Measurements from ENCODE around the gene UBAP2L.
"Not testable (repeated sequence)": the region's sequence is repeated elsewhere in the genome, so short reads cannot be mapped to it uniquely, and the experiment has no call there.

The UBAP2L gene

DNA sequence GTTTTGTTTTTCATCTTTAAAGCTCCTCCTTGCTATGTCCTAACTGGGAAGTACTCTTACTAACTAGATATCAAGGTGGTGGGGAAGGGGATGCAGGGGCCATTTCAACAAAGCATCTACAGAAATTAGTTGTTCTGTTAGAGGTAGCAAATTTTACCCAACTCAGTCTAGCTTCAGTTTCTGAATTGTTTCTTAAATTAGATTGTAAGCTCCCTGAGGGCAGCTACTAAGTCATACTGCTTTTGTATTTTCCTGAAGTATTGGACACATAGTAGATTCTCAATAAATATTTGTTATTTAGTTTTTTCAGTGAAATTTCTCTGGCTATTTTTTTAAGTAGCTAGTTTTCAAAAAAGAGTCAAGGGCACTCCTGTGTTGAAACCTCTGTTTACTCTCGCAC lies 1.8 kb downstream of the UBAP2L start:
- H3K36me3 ChIP-seq (ENCODE audit: control insufficient read depth, insufficient read depth, low read length): peaks cover 5% of the 10 kb centered on the region; the same call in 1 of the 2 replicates
- no peak overlapping the region for H3K4me3 ChIP-seq (ENCODE audit: low read length)
- no peak for DNase-seq (ENCODE audit: low read depth, low spot score)
- no peak overlapping the region for H3K27ac ChIP-seq (ENCODE audit: low read length)
- no peaks in the 10 kb centered on the region for H3K9me3 ChIP-seq (ENCODE audit: control insufficient read depth, insufficient read depth, low read length)
- H3K27me3 ChIP-seq (ENCODE audit: control insufficient read depth, insufficient read depth, low read length): no peaks in the 10 kb centered on the region
- WGBS (ENCODE audit: insufficient coverage, insufficient read length): no CpG with 5 or more reads among the region's 1 CpG
- no peaks in the 10 kb centered on the region for H3K4me1 ChIP-seq (ENCODE audit: control insufficient read depth, insufficient read depth, low read length)

DNA sequence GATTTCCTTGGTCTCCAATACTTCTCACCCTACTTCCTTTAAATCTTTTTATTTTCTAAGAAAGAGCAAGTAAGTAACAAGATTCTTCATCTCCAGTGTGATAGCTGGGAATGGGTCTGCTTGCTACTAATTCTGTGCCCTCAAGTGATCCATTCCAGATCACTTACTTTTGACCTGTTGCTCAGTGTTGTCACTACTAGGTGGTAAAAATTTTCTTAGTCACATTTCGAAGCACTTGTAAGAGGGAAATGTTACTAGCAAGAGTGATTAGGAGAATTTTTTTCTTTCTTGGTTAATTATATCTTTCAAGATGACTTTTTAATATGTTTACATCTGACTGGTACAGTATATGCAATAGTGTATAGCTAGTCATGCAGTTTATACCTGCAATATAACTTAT lies 2.2 kb downstream of the UBAP2L start:
- WGBS (ENCODE audit: insufficient coverage, insufficient read length): no CpG with 5 or more reads among the region's 1 CpG
- H3K4me3 ChIP-seq (ENCODE audit: low read length): no peak overlapping the region
- H3K27ac ChIP-seq (ENCODE audit: low read length): no peak overlapping the region
- H3K9me3 ChIP-seq (ENCODE audit: control insufficient read depth, insufficient read depth, low read length): no peaks in the 10 kb centered on the region
- no peaks in the 10 kb centered on the region for H3K4me1 ChIP-seq (ENCODE audit: control insufficient read depth, insufficient read depth, low read length)
- no peaks in the 10 kb centered on the region for H3K27me3 ChIP-seq (ENCODE audit: control insufficient read depth, insufficient read depth, low read length)
- peaks cover 4% of the 10 kb centered on the region; the same call in 1 of the 2 replicates for H3K36me3 ChIP-seq (ENCODE audit: control insufficient read depth, insufficient read depth, low read length)
- no peak for DNase-seq (ENCODE audit: low read depth, low spot score)

DNA sequence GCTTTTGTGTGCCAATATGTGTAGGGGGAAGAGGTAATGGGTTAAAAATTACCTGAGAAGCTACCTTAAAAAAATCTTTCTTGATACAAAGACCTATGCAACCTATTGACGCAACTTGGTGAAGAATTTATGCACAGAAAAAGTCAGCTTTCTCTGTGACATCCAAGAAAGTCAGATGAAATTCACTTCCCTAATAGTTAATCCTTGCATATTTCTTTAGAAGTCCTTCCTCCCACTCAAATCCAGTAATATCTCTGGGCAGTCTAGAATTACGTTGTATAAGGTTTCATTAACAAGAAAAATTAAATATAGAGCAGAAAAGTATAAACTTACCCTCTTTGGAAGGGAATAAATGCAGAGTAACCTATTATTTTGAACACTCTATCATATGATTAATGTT lies 2.9 kb downstream of the UBAP2L start:
- H3K36me3 ChIP-seq (ENCODE audit: control insufficient read depth, insufficient read depth, low read length): peaks cover under 1% of the 10 kb centered on the region; the same call in 1 of the 2 replicates
- no CpG with 5 or more reads among the region's 2 CpGs for WGBS (ENCODE audit: insufficient coverage, insufficient read length)
- DNase-seq (ENCODE audit: low read depth, low spot score): no peak
- no peak overlapping the region for H3K4me3 ChIP-seq (ENCODE audit: low read length)
- no peaks in the 10 kb centered on the region for H3K4me1 ChIP-seq (ENCODE audit: control insufficient read depth, insufficient read depth, low read length)
- no peak overlapping the region for H3K27ac ChIP-seq (ENCODE audit: low read length)
- no peaks in the 10 kb centered on the region for H3K27me3 ChIP-seq (ENCODE audit: control insufficient read depth, insufficient read depth, low read length)
- no peaks in the 10 kb centered on the region for H3K9me3 ChIP-seq (ENCODE audit: control insufficient read depth, insufficient read depth, low read length)

DNA sequence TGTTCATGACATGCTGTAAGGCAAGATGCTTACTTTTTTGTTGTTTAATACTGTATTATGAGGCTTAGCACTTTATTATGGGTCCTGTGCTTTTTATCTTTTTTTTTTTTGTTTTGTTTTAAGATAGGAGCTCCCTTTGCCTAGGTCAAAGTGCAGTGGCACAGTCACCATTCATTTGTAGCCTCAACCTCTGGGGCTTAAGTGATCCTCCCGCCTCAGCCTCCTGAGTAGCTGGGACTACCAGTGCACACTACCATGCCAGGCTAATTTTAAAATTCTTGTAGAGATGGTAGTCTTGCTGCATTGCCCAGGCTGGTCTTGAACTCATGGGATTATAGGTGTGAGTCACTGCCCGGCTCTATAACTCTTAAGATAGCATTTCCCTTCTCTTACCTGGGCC lies 4.6 kb downstream of the UBAP2L start:
- H3K4me1 ChIP-seq (ENCODE audit: control insufficient read depth, insufficient read depth, low read length): no peaks in the 10 kb centered on the region
- no peaks in the 10 kb centered on the region for H3K27me3 ChIP-seq (ENCODE audit: control insufficient read depth, insufficient read depth, low read length)
- peaks cover 8% of the 10 kb centered on the region; the same call in 1 of the 2 replicates for H3K36me3 ChIP-seq (ENCODE audit: control insufficient read depth, insufficient read depth, low read length)
- H3K9me3 ChIP-seq (ENCODE audit: control insufficient read depth, insufficient read depth, low read length): no peaks in the 10 kb centered on the region
- no CpG with 5 or more reads among the region's 2 CpGs for WGBS (ENCODE audit: insufficient coverage, insufficient read length)
- no peak overlapping the region for H3K4me3 ChIP-seq (ENCODE audit: low read length)
- H3K27ac ChIP-seq (ENCODE audit: low read length): no peak overlapping the region
- DNase-seq (ENCODE audit: low read depth, low spot score): no peak

DNA sequence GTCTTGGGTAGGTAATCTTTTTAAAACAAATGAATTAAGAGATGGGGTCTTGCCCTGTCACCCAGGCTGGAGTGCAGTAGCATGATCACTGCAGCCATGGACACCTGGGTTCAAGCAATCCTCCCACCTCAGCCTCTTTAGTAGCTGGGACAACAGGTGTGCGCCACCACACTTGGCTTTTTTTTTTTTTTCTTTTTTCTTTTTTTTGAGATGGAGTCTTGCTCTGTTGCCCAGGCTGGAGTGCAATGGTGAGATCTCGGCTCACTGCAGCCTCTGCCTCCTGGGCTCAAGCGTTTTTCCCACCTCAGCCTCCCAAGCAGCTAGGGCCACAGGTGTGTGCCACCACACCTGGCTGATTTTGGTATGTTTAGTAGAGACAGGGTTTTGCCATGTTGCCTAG lies 10.4 kb downstream of the UBAP2L start:
- H3K36me3 ChIP-seq (ENCODE audit: control insufficient read depth, insufficient read depth, low read length): peaks cover 20% of the 10 kb centered on the region
- H3K27ac ChIP-seq (ENCODE audit: low read length); DNase-seq (ENCODE audit: low read depth, low spot score); H3K4me3 ChIP-seq (ENCODE audit: low read length); H3K27me3 ChIP-seq (ENCODE audit: control insufficient read depth, insufficient read depth, low read length); H3K4me1 ChIP-seq (ENCODE audit: control insufficient read depth, insufficient read depth, low read length); H3K9me3 ChIP-seq (ENCODE audit: control insufficient read depth, insufficient read depth, low read length): not testable (repeated sequence)
- WGBS (ENCODE audit: insufficient coverage, insufficient read length): no CpG with 5 or more reads among the region's 3 CpGs

DNA sequence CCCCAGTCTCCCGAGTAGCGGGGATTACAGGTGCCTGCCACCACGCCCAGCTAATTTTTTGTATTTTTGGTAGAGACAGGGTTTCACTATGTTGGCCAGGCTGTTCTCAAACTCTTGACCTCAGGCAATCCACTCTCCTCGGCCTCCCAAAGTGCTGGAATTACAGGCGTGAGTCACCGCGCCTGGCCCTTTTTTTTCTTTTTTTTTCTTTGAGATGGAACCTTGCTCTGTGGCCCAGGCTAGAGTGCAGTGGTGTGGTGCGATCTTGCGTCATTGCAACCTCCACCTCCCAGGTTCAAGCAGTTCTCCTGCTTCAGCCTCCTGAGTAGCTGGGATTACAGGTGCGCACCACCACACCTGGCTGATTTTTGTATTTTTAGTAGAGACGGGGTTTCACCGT lies 12.4 kb downstream of the UBAP2L start:
- H3K4me1 ChIP-seq (ENCODE audit: control insufficient read depth, insufficient read depth, low read length); DNase-seq (ENCODE audit: low read depth, low spot score); H3K4me3 ChIP-seq (ENCODE audit: low read length); H3K9me3 ChIP-seq (ENCODE audit: control insufficient read depth, insufficient read depth, low read length); H3K27me3 ChIP-seq (ENCODE audit: control insufficient read depth, insufficient read depth, low read length); H3K27ac ChIP-seq (ENCODE audit: low read length): not testable (repeated sequence)
- H3K36me3 ChIP-seq (ENCODE audit: control insufficient read depth, insufficient read depth, low read length): peaks cover 28% of the 10 kb centered on the region
- no CpG with 5 or more reads among the region's 12 CpGs for WGBS (ENCODE audit: insufficient coverage, insufficient read length)

DNA sequence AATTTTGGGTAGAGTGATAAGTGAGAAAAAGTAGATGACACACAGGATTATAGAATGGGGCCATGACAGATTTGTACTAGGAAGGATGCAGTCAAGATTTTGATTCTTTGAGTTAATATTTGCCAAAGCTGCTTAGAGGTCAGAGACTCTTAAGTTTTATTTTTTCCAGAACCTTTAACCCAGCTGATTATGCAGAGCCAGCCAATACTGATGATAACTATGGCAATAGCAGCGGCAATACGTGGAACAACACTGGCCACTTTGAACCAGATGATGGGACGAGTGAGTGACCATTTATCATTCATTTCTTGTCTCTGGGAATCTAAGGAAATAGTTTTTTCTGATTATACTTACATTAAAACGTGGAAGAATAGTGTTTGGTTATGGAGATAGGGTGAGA lies 16.1 kb downstream of the UBAP2L start:
- WGBS (ENCODE audit: insufficient coverage, insufficient read length): 100% methylated on average over 1 of the region's 4 CpGs
- Histone ChIP-seq H3K27me3 (ENCODE audit: control insufficient read depth, insufficient read depth, low read length) (no peaks in the 10 kb centered on the region), H3K36me3 (ENCODE audit: control insufficient read depth, insufficient read depth, low read length) (peaks cover 22% of the 10 kb centered on the region), H3K4me3 (ENCODE audit: low read length) (no peak overlapping the region), H3K9me3 (ENCODE audit: control insufficient read depth, insufficient read depth, low read length) (no peaks in the 10 kb centered on the region), H3K27ac (ENCODE audit: low read length) (no peak overlapping the region), H3K4me1 (ENCODE audit: control insufficient read depth, insufficient read depth, low read length) (no peaks in the 10 kb centered on the region)
- no peak for DNase-seq (ENCODE audit: low read depth, low spot score)

DNA sequence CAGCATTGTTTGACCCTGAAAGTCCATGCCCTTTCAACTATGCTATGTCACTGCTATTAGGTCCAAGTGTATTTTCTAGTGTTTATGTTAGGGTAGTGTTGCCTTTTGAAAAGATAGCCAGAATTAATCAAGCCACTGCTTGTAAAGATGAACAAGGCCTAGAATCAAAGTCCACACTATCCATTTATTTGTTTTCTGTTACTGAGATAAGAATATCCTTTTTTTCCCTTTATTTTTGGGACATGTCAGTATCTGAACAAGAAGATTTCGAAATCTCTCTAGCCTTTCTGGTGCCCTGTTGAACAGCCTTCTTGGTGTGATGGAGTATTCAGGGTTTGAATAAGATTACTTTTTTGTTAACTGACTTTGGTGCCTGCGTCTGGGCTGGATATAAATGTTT lies 16.7 kb downstream of the UBAP2L start:
- Histone ChIP-seq H3K36me3 (ENCODE audit: control insufficient read depth, insufficient read depth, low read length) (peaks cover 22% of the 10 kb centered on the region), H3K27me3 (ENCODE audit: control insufficient read depth, insufficient read depth, low read length) (no peaks in the 10 kb centered on the region), H3K27ac (ENCODE audit: low read length) (no peak overlapping the region), H3K4me3 (ENCODE audit: low read length) (no peak overlapping the region), H3K4me1 (ENCODE audit: control insufficient read depth, insufficient read depth, low read length) (no peaks in the 10 kb centered on the region), H3K9me3 (ENCODE audit: control insufficient read depth, insufficient read depth, low read length) (no peaks in the 10 kb centered on the region)
- DNase-seq (ENCODE audit: low read depth, low spot score): no peak
- WGBS (ENCODE audit: insufficient coverage, insufficient read length): no CpG with 5 or more reads among the region's 2 CpGs

DNA sequence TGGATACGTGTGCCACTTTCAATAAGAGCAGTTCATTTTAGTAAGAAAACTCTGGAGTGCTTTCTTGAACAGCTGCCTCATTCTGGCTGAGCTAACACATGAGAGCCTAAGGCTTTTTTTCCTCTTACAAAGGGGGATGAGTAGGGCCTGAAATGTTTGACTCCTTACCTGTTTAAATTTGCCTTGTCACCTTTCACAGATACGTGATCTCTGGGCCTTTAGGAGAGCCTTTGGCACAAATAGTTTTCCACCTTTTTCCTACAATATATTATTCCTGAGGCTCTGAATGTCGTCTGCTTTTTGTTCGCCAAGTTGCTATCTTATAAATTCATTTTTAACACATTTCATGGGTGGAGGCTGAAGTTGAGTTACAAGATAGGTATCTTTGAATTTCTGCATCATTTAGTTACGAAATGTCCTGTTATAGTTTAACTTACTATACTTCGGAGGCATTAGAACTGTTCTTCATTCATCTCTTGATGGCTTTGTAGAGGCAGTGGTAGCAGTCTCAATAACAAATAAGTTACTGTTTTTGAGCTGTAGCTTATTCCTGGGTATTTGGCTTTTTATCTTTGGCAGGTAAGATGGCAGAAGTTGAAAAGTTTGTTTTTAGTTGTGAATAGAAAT lies 17.2 kb downstream of the UBAP2L start:
- no peak for DNase-seq (ENCODE audit: low read depth, low spot score)
- Histone ChIP-seq H3K27me3 (ENCODE audit: control insufficient read depth, insufficient read depth, low read length) (no peaks in the 10 kb centered on the region), H3K36me3 (ENCODE audit: control insufficient read depth, insufficient read depth, low read length) (peaks cover 22% of the 10 kb centered on the region), H3K9me3 (ENCODE audit: control insufficient read depth, insufficient read depth, low read length) (no peaks in the 10 kb centered on the region), H3K27ac (ENCODE audit: low read length) (no peak overlapping the region), H3K4me3 (ENCODE audit: low read length) (no peak overlapping the region), H3K4me1 (ENCODE audit: control insufficient read depth, insufficient read depth, low read length) (no peaks in the 10 kb centered on the region)
- WGBS (ENCODE audit: insufficient coverage, insufficient read length): no CpG with 5 or more reads among the region's 6 CpGs

DNA sequence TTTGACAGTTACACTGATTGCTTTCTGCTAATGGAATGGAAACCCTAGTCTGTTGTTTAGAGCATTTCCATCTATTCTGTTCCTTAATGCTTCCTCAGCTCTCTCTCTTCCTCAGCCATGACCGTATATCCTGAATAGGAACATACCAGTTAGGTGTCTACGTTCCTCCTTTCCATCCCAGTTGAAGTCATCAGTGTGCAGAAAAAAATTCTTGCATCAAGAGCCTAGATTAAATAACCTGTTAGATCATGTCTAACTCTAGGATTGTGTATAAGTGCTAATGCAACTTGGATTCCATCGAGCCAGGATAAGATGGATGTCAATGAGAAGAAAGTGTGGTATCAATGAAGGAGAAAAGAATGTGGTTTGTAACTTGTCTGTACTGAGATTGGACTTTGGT lies 18.7 kb downstream of the UBAP2L start:
- no CpG with 5 or more reads among the region's 3 CpGs for WGBS (ENCODE audit: insufficient coverage, insufficient read length)
- no peak for DNase-seq (ENCODE audit: low read depth, low spot score)
- Histone ChIP-seq H3K27me3 (ENCODE audit: control insufficient read depth, insufficient read depth, low read length) (no peaks in the 10 kb centered on the region), H3K9me3 (ENCODE audit: control insufficient read depth, insufficient read depth, low read length) (no peaks in the 10 kb centered on the region), H3K27ac (ENCODE audit: low read length) (no peak overlapping the region), H3K4me3 (ENCODE audit: low read length) (no peak overlapping the region), H3K4me1 (ENCODE audit: control insufficient read depth, insufficient read depth, low read length) (no peaks in the 10 kb centered on the region), H3K36me3 (ENCODE audit: control insufficient read depth, insufficient read depth, low read length) (peaks cover 26% of the 10 kb centered on the region)

DNA sequence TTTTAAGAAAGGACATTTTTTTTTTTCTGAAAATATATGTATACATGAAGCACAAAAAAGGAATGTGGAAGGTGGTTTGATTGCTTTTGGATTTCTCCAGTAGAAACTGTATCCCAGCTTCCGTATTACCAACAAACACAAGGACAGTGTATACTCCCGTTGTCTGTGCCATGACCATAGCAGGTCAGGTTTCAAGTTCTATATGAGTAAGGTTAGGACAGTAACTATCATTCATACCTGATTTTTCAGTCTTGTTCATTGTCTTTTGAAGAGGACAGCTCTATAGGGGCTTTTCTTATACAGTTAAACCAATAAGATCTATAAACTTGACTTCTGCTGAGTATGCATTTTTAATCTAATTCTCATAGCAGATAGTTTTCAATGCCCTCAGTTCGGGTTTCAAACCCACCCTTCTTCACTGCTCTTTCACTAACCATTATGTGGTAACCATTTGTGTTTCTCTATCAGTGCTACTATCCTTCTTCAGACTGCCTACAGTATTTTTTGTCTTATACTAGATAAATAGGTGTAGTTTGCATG lies 19.6 kb downstream of the UBAP2L start:
- DNase-seq (ENCODE audit: low read depth, low spot score): no peak
- no CpG with 5 or more reads among the region's 3 CpGs for WGBS (ENCODE audit: insufficient coverage, insufficient read length)
- Histone ChIP-seq H3K36me3 (ENCODE audit: control insufficient read depth, insufficient read depth, low read length) (peaks cover 26% of the 10 kb centered on the region; the same call in 1 of the 2 replicates), H3K27ac (ENCODE audit: low read length) (no peak overlapping the region), H3K4me1 (ENCODE audit: control insufficient read depth, insufficient read depth, low read length) (no peaks in the 10 kb centered on the region), H3K9me3 (ENCODE audit: control insufficient read depth, insufficient read depth, low read length) (no peaks in the 10 kb centered on the region), H3K4me3 (ENCODE audit: low read length) (no peak overlapping the region), H3K27me3 (ENCODE audit: control insufficient read depth, insufficient read depth, low read length) (no peaks in the 10 kb centered on the region)

Data from iPS DF 6.9 (cell line).